CD4-positive, CD25-positive, alpha-beta regulatory T cell (primary cell): ENCODE results near the gene SNX22. TPM values are rescaled to one million over a fixed set of nuclear protein-coding genes. Genes with fewer than 3 reads are reported as not detected.

Source experiments
- ATAC-seq, 2 donors: fragments of 150-1000 bp; cut with Tn5 transposase; one replicate each; pipeline ENCODE4 v1.10.0; 2021; ENCODE audit warnings: low read depth in 2 of 2, moderate number of reproducible peaks in 2 of 2, moderate library complexity in 1 of 2
- DNase-seq, 3 donors: peaks; one replicate each; pipeline versions ENCODE4 v3.0.0 to v3.0.0-alpha.2; 2012 to 2022; ENCODE audit warnings: mixed read lengths in 1 of 3
- H3K27ac ChIP-seq: one replicate; pipeline ENCODE4 v1.7.0; 2013; ENCODE audit warnings: mild to moderate bottlenecking, low read length; ENCODE audit not compliant: insufficient read depth, poor library complexity, severe bottlenecking
- H3K27me3 ChIP-seq: one replicate; pipeline ENCODE4 v1.7.0; 2013; ENCODE audit warnings: low read length; ENCODE audit not compliant: control insufficient read depth, insufficient read depth
- H3K36me3 ChIP-seq: one replicate; pipeline ENCODE4 v1.7.0; 2013; ENCODE audit warnings: mild to moderate bottlenecking, low read length, moderate library complexity; ENCODE audit not compliant: control insufficient read depth, insufficient read depth
- H3K4me1 ChIP-seq: 2 replicates; pipeline ENCODE4 v1.7.0; 2013; ENCODE audit warnings: mild to moderate bottlenecking, low read length; ENCODE audit not compliant: insufficient read depth, control insufficient read depth, poor library complexity, severe bottlenecking
- H3K4me3 ChIP-seq: one replicate; pipeline ENCODE4 v1.7.0; 2013; ENCODE audit warnings: low read depth, mild to moderate bottlenecking, low read length, moderate library complexity
- H3K9me3 ChIP-seq, 2 experiments: 1 replicate in 1 of 2; 2 replicates in 1 of 2; pipeline ENCODE4 v1.7.0; 2013; ENCODE audit warnings: low read length in 2 of 2, mild to moderate bottlenecking in 1 of 2, moderate library complexity in 1 of 2; ENCODE audit not compliant: control insufficient read depth in 2 of 2
- H3K27ac Mint-ChIP-seq, 3 donors: one replicate each; pipeline ENCODE4 v1.8.0; 2020 to 2022; ENCODE audit warnings: mild to moderate bottlenecking in 3 of 3, mixed read lengths in 3 of 3, moderate library complexity in 2 of 3
- H3K27me3 Mint-ChIP-seq: one replicate; pipeline ENCODE4 v1.8.0; 2022; ENCODE audit warnings: mild to moderate bottlenecking, mixed read lengths
- H3K36me3 Mint-ChIP-seq: one replicate; pipeline ENCODE4 v1.8.0; 2020; ENCODE audit warnings: mixed read lengths
- H3K4me1 Mint-ChIP-seq, 4 donors: one replicate each; pipeline ENCODE4 v1.8.0; 2020 to 2022; ENCODE audit warnings: mixed read lengths in 4 of 4, mild to moderate bottlenecking in 1 of 4
- H3K4me3 Mint-ChIP-seq, 4 donors: one replicate each; pipeline ENCODE4 v1.8.0; 2020 to 2022; ENCODE audit warnings: mild to moderate bottlenecking in 4 of 4, mixed read lengths in 4 of 4, moderate library complexity in 3 of 4
- H3K9me3 Mint-ChIP-seq, 7 donors: one replicate each; pipeline ENCODE4 v1.8.0; 2020 to 2022; ENCODE audit warnings: mixed read lengths in 7 of 7, mild to moderate bottlenecking in 3 of 7, moderate library complexity in 2 of 7
- polyA plus RNA-seq, 4 donors: library from polyadenylated mRNA; unstranded; fragments of 300-500 nt; fragmentation: Illumina TruSeq; gene quantifications; one replicate each; pipeline ENCODE4 v1.2.3, GENCODE V29; 2021
- total RNA-seq: library from RNA; stranded (reverse); gene quantifications from one replicate; pipeline ENCODE4 v1.2.3, GENCODE V29; 2022

The SNX22 gene
- total and polyA plus RNA-seq, 5 donors from 2014 or later, result 0.20 to 1.4 (median 1.00) TPM

DNA sequence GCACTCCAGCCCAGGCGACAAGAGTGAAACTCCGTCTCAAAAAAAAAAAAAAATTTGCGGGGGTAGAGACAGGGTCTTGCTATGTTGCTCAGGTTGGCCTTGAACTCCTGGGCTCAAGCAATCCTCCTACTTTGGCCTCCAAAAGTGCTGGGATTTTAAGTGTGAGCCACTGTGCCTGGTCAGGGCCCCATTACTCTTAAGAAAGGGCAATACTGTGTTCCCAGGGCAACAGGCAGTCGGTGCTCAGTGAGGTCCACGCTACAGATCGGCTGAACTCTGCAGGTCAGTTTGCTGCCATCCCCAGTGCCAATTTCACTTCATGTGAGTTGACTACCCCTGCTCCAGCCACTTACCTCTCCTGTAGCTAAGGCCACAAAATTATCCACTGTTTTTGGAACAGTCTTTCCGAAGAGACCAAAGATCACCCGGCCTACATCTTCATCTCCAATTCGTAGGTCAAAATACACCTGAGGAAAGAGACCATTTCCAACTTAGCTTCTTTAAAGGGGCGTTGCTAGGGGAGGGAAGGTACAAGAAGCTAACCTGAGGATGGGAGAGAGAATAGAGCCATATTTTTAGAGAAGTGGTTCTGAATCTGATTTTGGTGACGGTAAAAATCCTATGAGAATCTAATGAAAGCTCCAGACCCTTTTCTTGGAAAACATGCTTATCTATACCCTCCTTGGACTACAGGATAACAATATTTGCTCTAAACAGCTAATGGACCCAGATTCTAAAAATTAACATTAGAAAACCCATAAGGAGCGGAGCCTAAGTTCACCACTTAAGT, 10.4 kb downstream of the SNX22 start:
- peak overlapping the region; percentile 88 to 97 (median 92) for H3K4me3 Mint-ChIP-seq
- Histone ChIP-seq H3K27me3 (no peaks in the 10 kb centered on the region), H3K36me3 (peaks cover 37% of the 10 kb centered on the region), H3K27ac (peak overlapping the region; percentile 86), H3K9me3 (no peaks in the 10 kb centered on the region), H3K4me1 (peaks cover 50% of the 10 kb centered on the region), H3K4me3 (peak overlapping the region; percentile 94)
- DNase-seq (no peak), ATAC-seq (no peak)
- H3K9me3 Mint-ChIP-seq, result no peaks in the 10 kb centered on the region
- peaks cover 0 to 49% (median 36%) of the 10 kb centered on the region in 4 donors for H3K4me1 Mint-ChIP-seq
- peaks cover 32% of the 10 kb centered on the region for H3K36me3 Mint-ChIP-seq
- peaks cover 6% of the 10 kb centered on the region for H3K27me3 Mint-ChIP-seq
- peak overlapping the region; percentile 89 to 95 (median 93) for H3K27ac Mint-ChIP-seq

GRCh38 chr15:64162478-64162868, 10.9 kb downstream of the SNX22 start:
- H3K27me3 ChIP-seq, result no peaks in the 10 kb centered on the region
- H3K27ac Mint-ChIP-seq, result peak overlapping the region; percentile 89 to 95 (median 93)
- peaks cover 31% of the 10 kb centered on the region for H3K36me3 ChIP-seq
- H3K27ac ChIP-seq, result peak overlapping the region; percentile 86
- DNase-seq (no peak), ATAC-seq (no peak)
- no peaks in the 10 kb centered on the region for H3K9me3 ChIP-seq
- H3K4me3 Mint-ChIP-seq, result peak overlapping the region; percentile 88 to 97 (median 92)
- H3K36me3 Mint-ChIP-seq, result peaks cover 28% of the 10 kb centered on the region
- no peaks in the 10 kb centered on the region for H3K9me3 Mint-ChIP-seq
- H3K27me3 Mint-ChIP-seq, result peaks cover 6% of the 10 kb centered on the region
- H3K4me1 Mint-ChIP-seq, result peaks cover 0 to 50% (median 35%) of the 10 kb centered on the region in 4 donors
- H3K4me3 ChIP-seq, result peak overlapping the region; percentile 94
- peaks cover 50% of the 10 kb centered on the region for H3K4me1 ChIP-seq

- Mint-ChIP-seq H3K27me3 (peaks cover 6% of the 10 kb centered on the region), H3K36me3 (peaks cover 22% of the 10 kb centered on the region), H3K4me3 (peak within 1 kb of the TSS; percentile 88 to 97 (median 92)), H3K4me1 (peaks cover 0 to 45% (median 31%) of the 10 kb centered on the region in 4 donors), H3K27ac (peak within 1 kb of the TSS; percentile 94 to 95 (median 95)), H3K9me3 (no peaks in the 10 kb centered on the region)
- Histone ChIP-seq H3K9me3 (no peaks in the 10 kb centered on the region), H3K36me3 (peaks cover 25% of the 10 kb centered on the region), H3K27ac (peak within 1 kb of the TSS; percentile 86), H3K4me1 (peaks cover 50% of the 10 kb centered on the region), H3K27me3 (no peaks in the 10 kb centered on the region), H3K4me3 (peak within 1 kb of the TSS; percentile 94)
- DNase-seq (peak; percentile 94 to 99 (median 97)), ATAC-seq (peak; percentile 94 to 95)
Observed at GRCh38 chr15:64162869-64163658, 11.5 kb downstream of the SNX22 start, which contains the start of gene PPIB. TSS of gene PPIB (minus strand) at chr15:64163022. CDS start at chr15:64162986, 36 bp downstream.

GRCh38 chr15:64163659-64164362, 12.3 kb downstream of the SNX22 start:
- DNase-seq, result no peak
- H3K27ac ChIP-seq, result peak overlapping the region; percentile 84
- H3K4me3 ChIP-seq, result peak overlapping the region; percentile 73
- Mint-ChIP-seq H3K27me3 (peaks cover 6% of the 10 kb centered on the region), H3K4me1 (peaks cover 0 to 39% (median 26%) of the 10 kb centered on the region in 4 donors), H3K27ac (peak overlapping the region; percentile 94 to 95 (median 94)), H3K4me3 (peak overlapping the region; percentile 88 to 97 (median 92)), H3K9me3 (no peaks in the 10 kb centered on the region), H3K36me3 (peaks cover 16% of the 10 kb centered on the region)
- H3K9me3 ChIP-seq, result no peaks in the 10 kb centered on the region
- H3K4me1 ChIP-seq, result peaks cover 44% of the 10 kb centered on the region
- H3K27me3 ChIP-seq, result no peaks in the 10 kb centered on the region
- ATAC-seq, result no peak
- H3K36me3 ChIP-seq, result peaks cover 17% of the 10 kb centered on the region

DNA sequence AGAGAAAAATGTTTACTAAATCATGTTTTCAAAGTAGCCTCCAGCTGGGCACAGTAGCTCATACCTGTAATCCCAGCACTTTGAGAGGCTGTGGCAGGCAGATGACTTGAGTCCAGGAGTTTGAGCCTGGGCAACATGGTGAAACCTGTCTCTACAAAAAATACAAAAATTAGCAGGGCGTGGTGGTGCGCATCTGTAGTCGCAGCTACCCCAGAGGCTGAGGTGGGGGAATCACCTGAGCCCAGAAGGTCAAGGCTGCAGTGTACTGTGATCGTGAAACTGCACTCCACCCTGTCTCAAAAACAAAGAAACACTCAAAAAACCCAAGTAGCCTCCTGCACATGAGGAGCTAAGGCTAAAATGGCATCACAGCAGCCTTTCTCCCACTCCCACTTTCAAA, 12.9 kb downstream of the SNX22 start:
- Histone ChIP-seq H3K4me1 (peaks cover 40% of the 10 kb centered on the region), H3K27ac (no peak overlapping the region), H3K4me3 (no peak overlapping the region), H3K9me3 (no peaks in the 10 kb centered on the region), H3K27me3 (no peaks in the 10 kb centered on the region), H3K36me3 (peaks cover 12% of the 10 kb centered on the region)
- Mint-ChIP-seq H3K4me3 (peak overlapping the region; percentile 54 to 97 (median 91)), H3K9me3 (no peaks in the 10 kb centered on the region), H3K4me1 (peaks cover 0 to 35% (median 25%) of the 10 kb centered on the region in 4 donors), H3K27ac (peak overlapping the region; percentile 52 to 95 (median 94)), H3K27me3 (peaks cover 6% of the 10 kb centered on the region), H3K36me3 (peaks cover 13% of the 10 kb centered on the region)
- ATAC-seq, result no peak
- no peak for DNase-seq

DNA sequence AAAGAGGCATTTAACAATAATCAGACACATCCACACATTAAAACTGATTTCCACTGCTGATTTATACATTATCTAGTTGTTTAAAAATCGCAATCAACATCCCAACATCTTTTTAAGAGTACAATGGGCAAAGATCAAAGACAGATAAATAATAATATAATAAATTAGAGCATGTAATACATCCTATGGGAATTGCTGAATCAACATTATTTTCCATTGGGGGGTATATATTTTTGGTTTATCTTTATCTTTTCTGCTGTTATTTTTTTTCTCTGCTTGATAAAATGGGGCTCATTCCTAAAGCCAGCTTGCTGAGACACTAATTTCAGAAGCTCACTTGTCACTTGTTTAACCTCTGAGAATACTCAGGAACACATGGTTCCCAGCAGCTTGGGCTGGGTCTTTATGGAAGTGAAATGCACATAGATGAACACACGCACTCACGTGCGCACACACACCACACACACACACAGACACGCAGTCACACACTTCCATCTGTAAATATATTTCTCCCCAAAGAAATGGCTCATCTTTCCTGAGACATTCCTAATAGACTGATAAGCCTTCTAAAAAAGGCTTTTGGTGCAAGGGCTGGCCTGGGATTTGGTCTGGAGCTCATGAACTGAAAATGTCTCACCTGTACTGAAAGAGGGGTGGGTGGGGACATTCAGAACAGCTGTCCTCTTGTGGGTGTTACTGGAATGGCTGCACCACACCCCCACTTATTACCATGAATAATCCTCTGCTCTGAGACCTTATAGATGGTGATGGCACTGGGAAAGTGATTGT, 14.8 kb downstream of the SNX22 start:
- ATAC-seq (no peak), DNase-seq (no peak)
- no peaks in the 10 kb centered on the region for H3K9me3 ChIP-seq
- peak overlapping the region in 1 of 4 donors; percentile 19 for H3K4me3 Mint-ChIP-seq
- H3K36me3 Mint-ChIP-seq, result peaks cover 20% of the 10 kb centered on the region
- peaks cover 6% of the 10 kb centered on the region for H3K27me3 Mint-ChIP-seq
- H3K27ac ChIP-seq, result no peak overlapping the region
- H3K27me3 ChIP-seq, result no peaks in the 10 kb centered on the region
- no peak overlapping the region for H3K4me3 ChIP-seq
- H3K4me1 Mint-ChIP-seq, result peaks cover 0 to 25% (median 19%) of the 10 kb centered on the region in 4 donors
- H3K9me3 Mint-ChIP-seq, result no peaks in the 10 kb centered on the region
- H3K27ac Mint-ChIP-seq, result peak overlapping the region in 1 of 3 donors; percentile 2
- peaks cover 23% of the 10 kb centered on the region for H3K4me1 ChIP-seq
- H3K36me3 ChIP-seq, result peaks cover 12% of the 10 kb centered on the region
